AG09319 (cell line): ENCODE measurements around the gene EPB41L4A.
"Not testable (repeated sequence)": the region's sequence is repeated elsewhere in the genome, so short reads cannot be mapped to it uniquely, and the experiment has no call there.

Source experiments
- DNase-seq: peaks from one replicate; pipeline ENCODE4 v3.0.0-alpha.2; 2010; ENCODE audit warnings: low read depth; ENCODE audit errors: extremely low read depth
- TF ChIP-seq, protein P1 (sequence below): IDR thresholded peaks from 2 replicates; pipeline ENCODE4 v1.5.1; 2011; ENCODE audit warnings: low read depth, mild to moderate bottlenecking, inconsistent platforms, low read length, moderate library complexity

Gene EPB41L4A

DNA sequence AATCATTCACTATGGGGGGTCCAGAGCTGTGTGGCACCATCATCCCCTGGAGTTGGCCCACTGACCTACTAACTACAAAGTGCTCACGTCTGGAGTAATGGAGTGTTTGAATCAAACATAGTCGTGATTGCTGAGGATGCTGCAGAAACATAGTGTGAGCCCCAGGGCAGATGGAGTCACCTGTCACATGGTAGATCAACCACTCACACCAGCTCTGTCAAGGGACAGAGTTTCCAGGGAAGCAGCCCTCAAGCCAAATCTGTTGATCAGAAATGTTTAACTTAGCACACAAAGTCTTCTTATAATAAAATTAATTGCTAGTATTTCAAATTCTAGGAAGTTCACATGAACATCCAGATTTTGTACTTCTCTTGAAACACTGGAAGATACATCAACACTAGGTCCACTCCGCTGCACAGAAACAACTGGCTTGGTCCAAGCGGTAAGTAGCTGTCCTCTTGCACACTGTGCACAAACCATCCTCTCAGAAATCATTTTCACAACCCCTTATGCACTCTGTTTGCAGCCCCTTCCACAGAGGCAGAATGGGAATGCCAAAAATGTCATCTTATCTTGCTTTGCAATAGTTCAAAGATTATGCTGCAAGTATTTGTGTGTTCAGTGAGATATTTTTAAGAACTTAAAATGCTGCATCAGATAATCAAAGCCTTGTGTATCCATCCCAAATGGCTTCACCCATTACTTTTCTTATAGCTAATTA, 191.0 kb downstream of the EPB41L4A start:
- no peak for DNase-seq
- TF ChIP-seq, protein P1, sequence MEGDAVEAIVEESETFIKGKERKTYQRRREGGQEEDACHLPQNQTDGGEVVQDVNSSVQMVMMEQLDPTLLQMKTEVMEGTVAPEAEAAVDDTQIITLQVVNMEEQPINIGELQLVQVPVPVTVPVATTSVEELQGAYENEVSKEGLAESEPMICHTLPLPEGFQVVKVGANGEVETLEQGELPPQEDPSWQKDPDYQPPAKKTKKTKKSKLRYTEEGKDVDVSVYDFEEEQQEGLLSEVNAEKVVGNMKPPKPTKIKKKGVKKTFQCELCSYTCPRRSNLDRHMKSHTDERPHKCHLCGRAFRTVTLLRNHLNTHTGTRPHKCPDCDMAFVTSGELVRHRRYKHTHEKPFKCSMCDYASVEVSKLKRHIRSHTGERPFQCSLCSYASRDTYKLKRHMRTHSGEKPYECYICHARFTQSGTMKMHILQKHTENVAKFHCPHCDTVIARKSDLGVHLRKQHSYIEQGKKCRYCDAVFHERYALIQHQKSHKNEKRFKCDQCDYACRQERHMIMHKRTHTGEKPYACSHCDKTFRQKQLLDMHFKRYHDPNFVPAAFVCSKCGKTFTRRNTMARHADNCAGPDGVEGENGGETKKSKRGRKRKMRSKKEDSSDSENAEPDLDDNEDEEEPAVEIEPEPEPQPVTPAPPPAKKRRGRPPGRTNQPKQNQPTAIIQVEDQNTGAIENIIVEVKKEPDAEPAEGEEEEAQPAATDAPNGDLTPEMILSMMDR, result no peak

DNA sequence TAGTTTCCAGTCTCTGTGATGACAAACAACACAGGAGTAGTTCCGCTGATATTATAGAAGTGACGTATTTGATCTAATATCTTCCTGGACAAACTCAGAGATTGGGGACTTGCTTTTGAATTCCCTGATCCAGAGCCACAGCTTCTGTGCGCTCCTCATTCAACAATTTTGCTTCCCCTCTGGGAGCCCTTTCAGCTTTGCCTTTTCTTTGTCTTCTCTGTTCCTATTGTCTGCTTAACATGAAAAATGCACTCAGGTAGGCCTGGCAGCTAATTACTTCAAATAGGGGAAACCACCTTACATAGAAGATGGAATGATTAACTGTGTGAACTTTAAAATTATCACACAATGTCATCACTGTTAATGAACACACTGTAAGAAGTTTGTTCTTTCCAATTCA, 192.9 kb downstream of the EPB41L4A start:
- DNase-seq, result no peak
- TF ChIP-seq, protein P1, result no peak

DNA sequence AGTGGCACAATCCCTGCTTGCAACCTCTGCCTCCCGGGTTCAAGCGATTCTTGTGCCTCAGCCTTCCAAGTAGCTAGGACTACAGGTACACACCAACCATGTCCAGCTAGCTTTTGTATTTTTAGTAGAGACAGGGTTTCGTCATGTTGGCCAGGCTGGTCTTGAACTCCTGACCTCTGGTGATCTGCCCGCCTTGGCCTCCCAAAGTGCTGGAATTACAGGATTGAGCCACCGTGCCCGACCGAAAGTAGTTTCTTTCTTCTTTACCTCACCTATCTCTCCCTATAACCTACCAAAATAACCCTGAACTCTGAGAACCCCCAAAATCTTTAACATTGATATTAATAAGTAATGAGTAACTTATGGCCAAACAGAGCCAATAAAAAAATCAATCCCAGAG, 196.1 kb downstream of the EPB41L4A start:
- not testable (repeated sequence) for DNase-seq

DNA sequence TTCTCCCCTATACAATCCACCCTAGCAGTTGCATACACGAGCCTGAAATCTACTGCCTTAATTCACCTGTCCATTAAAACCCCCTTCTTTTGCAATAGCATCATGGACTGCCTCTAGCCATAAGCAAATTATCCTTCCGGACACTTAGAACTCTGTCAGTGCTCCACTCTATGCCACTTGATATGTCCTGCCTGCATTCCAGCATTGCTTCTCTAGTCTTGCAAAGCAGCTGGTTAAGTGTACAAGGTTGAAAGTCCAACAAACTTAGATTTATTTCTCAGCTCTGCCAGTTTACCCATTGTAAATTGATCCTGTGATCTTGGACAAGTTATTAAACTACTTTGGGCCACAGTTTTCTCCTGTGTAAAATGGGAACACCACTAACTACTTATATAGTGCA, 197.9 kb downstream of the EPB41L4A start:
- TF ChIP-seq, protein P1, result no peak
- DNase-seq, result no peak

DNA sequence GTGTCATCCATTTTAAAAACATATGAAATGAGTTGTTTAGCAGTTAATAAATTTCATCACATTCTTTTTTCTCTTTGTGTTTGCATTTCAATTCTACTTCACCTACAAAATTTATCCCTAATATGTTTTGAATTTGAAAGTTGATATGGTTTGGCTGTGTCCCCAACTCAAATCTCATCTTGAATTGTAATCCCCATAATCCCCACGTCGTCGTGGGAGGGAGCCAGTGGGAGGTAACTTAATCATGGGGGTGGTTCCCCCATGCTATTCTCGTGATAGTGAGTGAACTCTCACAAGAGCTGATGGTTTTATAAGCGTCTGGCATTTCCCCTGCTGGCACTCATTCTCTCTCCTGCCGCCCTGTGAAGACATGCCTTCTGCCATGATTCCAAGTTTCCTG, 200.1 kb downstream of the EPB41L4A start:
- no peak for DNase-seq
- TF ChIP-seq, protein P1, result no peak

DNA sequence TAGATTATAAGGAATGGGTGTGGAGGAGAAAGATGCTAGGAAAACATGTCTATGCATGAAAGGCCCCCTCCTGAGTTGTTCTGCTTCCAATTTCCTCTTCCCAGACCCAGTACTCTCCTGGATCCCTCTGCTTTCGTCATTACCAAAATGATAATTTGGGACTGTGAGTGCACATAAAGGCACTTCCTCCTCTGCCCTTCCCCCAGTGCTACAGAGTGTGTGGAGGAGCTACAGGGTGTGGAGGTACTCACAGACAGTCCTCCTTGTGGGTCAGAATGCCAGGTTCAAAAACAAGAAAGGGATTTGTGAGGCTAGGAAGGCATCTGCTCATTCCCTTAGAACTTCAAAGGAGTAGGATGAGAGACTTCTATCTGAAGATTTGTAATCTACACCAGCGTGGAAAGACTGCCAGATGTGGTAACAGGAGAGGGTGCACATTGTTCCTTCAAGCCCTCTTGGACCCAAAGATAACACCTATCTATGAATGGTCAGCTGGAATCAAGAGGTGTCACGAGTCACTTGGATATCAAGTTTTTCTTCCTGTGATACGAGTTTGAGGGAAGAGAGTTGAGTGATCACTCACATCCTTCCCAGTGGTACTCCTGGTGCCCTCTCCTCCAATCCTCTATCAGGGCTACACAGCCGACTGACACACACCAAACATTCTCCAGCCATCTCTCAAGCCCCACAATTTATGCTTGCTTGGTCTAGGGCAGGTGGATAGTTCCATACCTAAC, 201.1 kb downstream of the EPB41L4A start:
- DNase-seq, result no peak
- TF ChIP-seq, protein P1, result no peak

DNA sequence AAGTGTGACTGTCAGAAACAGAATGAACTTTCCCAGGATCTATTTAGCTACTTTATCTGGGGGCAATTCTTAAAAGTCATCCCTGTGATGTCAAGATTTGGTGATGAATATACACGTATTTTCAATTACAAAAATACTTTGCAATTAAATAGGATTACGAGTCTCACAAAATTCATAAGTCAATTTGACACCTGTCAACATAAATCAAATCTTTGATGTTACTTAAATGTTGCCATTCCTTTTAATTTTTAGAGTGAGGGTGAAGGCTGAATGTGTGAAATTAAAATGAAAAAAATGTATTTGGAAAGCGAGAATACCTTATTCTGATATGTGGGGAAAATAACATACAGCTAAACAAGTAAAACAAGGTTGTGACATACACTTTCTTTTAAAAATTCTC, 202.9 kb downstream of the EPB41L4A start:
- no peak for DNase-seq
- TF ChIP-seq, protein P1, result no peak
